HEK293 (cell line): ENCODE data around the gene PYGO1.

Experiments used
- CTCF ChIA-PET: fragments of 350-600 bp; formaldehyde crosslinking; extraction: SDS; loops from one replicate; lab custom pipeline; 2021; ENCODE audit warnings: antibody characterized with exemption; lab: Yijun Ruan, JAX
- POLR2A ChIA-PET: fragments of 300-600 bp; formaldehyde crosslinking; extraction: SDS; loops from one replicate; lab custom pipeline; 2020; ENCODE audit warnings: antibody characterized with exemption, inconsistent platforms; lab: Yijun Ruan, JAX
- H3K27ac ChIP-seq: fragments of 200-500 bp; sonication (Bioruptor generic); 2 replicates; pipeline ENCODE4 v1.5.1; 2014; ENCODE audit warnings: low read depth, low read length, control low read depth, inconsistent platforms; ENCODE audit errors: extremely low read depth
- H3K36me3 ChIP-seq, 2 experiments: fragments of 200-500 bp in 1 of 2; sonication (Bioruptor generic) in 1 of 2; 1 replicate in 1 of 2; 2 replicates in 1 of 2; pipeline ENCODE4 v1.5.1; 2014 to 2017; ENCODE audit warnings: inconsistent platforms in 2 of 2, low read length in 2 of 2; ENCODE audit not compliant: control insufficient read depth in 2 of 2, insufficient read depth in 1 of 2
- H3K4me1 ChIP-seq: fragments of 200-500 bp; sonication (Bioruptor generic); 2 replicates; pipeline ENCODE4 v1.5.1; 2014; ENCODE audit warnings: mild to moderate bottlenecking, low read length, inconsistent platforms; ENCODE audit not compliant: control insufficient read depth, insufficient read depth
- H3K4me3 ChIP-seq: 2 replicates; pipeline ENCODE4 v1.5.1; 2011; ENCODE audit warnings: low read depth, mild to moderate bottlenecking, control low read depth, low read length, moderate library complexity
- H3K9me3 ChIP-seq: fragments of 200-500 bp; sonication (Bioruptor generic); 2 replicates; pipeline ENCODE4 v1.5.1; 2014; ENCODE audit warnings: low read depth, low read length, inconsistent platforms; ENCODE audit not compliant: control insufficient read depth, insufficient read depth
- GLIS1 ChIP-seq: fragments of 450-650 bp; formaldehyde crosslinking; IDR thresholded peaks from 2 replicates; pipeline ENCODE4 v1.5.1; 2016; ENCODE audit warnings: missing biosample characterization, missing genetic modification characterization
- MYNN ChIP-seq: fragments of 450-650 bp; formaldehyde crosslinking; IDR thresholded peaks from 2 replicates; pipeline ENCODE4 v1.5.1; 2016; ENCODE audit warnings: missing biosample characterization, missing genetic modification characterization, borderline replicate concordance
- PATZ1 ChIP-seq: fragments of 450-650 bp; formaldehyde crosslinking; IDR thresholded peaks from 2 replicates; pipeline ENCODE4 v1.5.1; 2016; ENCODE audit warnings: missing biosample characterization, missing genetic modification characterization
- PRDM10 ChIP-seq: fragments of 450-650 bp; formaldehyde crosslinking; IDR thresholded peaks from 2 replicates; pipeline ENCODE4 v1.5.1; 2016; ENCODE audit warnings: missing biosample characterization, missing genetic modification characterization
- SP3 ChIP-seq: fragments of 450-650 bp; formaldehyde crosslinking; IDR thresholded peaks from 2 replicates; pipeline ENCODE4 v1.5.1; 2016; ENCODE audit warnings: missing biosample characterization, missing genetic modification characterization
- SP7 ChIP-seq: fragments of 450-650 bp; formaldehyde crosslinking; IDR thresholded peaks from 2 replicates; pipeline ENCODE4 v1.5.1; 2016; ENCODE audit warnings: missing biosample characterization, missing genetic modification characterization
- ZNF121 ChIP-seq: fragments of 450-650 bp; formaldehyde crosslinking; IDR thresholded peaks from 2 replicates; pipeline ENCODE4 v1.5.1; 2016; ENCODE audit warnings: missing biosample characterization, missing genetic modification characterization
- ZNF140 ChIP-seq: fragments of 450-650 bp; formaldehyde crosslinking; IDR thresholded peaks from 2 replicates; pipeline ENCODE4 v1.5.1; 2016; ENCODE audit warnings: missing biosample characterization, missing genetic modification characterization
- ZNF146 ChIP-seq: fragments of 450-650 bp; formaldehyde crosslinking; IDR thresholded peaks from 2 replicates; pipeline ENCODE4 v1.5.1; 2016; ENCODE audit warnings: missing biosample characterization, missing genetic modification characterization
- ZNF169 ChIP-seq: fragments of 450-650 bp; formaldehyde crosslinking; IDR thresholded peaks from 2 replicates; pipeline ENCODE4 v1.5.1; 2016; ENCODE audit warnings: missing biosample characterization, missing genetic modification characterization
- ZNF175 ChIP-seq: fragments of 450-650 bp; formaldehyde crosslinking; IDR thresholded peaks from 2 replicates; pipeline ENCODE4 v1.5.1; 2016; ENCODE audit warnings: missing biosample characterization, missing genetic modification characterization
- ZNF248 ChIP-seq: fragments of 450-650 bp; formaldehyde crosslinking; IDR thresholded peaks from 2 replicates; pipeline ENCODE4 v1.5.1; 2017; ENCODE audit warnings: missing biosample characterization, missing genetic modification characterization
- ZNF335 ChIP-seq: fragments of 450-650 bp; formaldehyde crosslinking; conservative IDR thresholded peaks from 2 replicates; pipeline ENCODE4 v1.5.1; 2016; ENCODE audit warnings: missing biosample characterization, missing genetic modification characterization
- ZNF423 ChIP-seq: fragments of 450-650 bp; formaldehyde crosslinking; IDR thresholded peaks from 2 replicates; pipeline ENCODE4 v1.5.1; 2016; ENCODE audit warnings: missing biosample characterization, missing genetic modification characterization
- ZNF449 ChIP-seq: fragments of 450-650 bp; formaldehyde crosslinking; IDR thresholded peaks from 2 replicates; pipeline ENCODE4 v1.5.1; 2017; ENCODE audit warnings: missing biosample characterization, mild to moderate bottlenecking, missing genetic modification characterization, moderate library complexity
- ZNF48 ChIP-seq: fragments of 450-650 bp; formaldehyde crosslinking; IDR thresholded peaks from 2 replicates; pipeline ENCODE4 v1.5.1; 2016; ENCODE audit warnings: missing biosample characterization, missing genetic modification characterization
- ZNF560 ChIP-seq: fragments of 450-650 bp; formaldehyde crosslinking; IDR thresholded peaks from 2 replicates; pipeline ENCODE4 v1.5.1; 2017; ENCODE audit warnings: missing biosample characterization, missing genetic modification characterization, borderline replicate concordance
- ZNF654 ChIP-seq: fragments of 450-650 bp; formaldehyde crosslinking; IDR thresholded peaks from 2 replicates; pipeline ENCODE4 v1.5.1; 2016; ENCODE audit warnings: low read depth, missing biosample characterization, missing genetic modification characterization
- ZNF785 ChIP-seq: fragments of 450-650 bp; formaldehyde crosslinking; IDR thresholded peaks from 2 replicates; pipeline ENCODE4 v1.5.1; 2016; ENCODE audit warnings: missing biosample characterization, missing genetic modification characterization
- ZNF792 ChIP-seq: fragments of 450-650 bp; formaldehyde crosslinking; IDR thresholded peaks from 2 replicates; pipeline ENCODE4 v1.5.1; 2016; ENCODE audit warnings: missing biosample characterization, missing genetic modification characterization

PYGO1 gene

GRCh38 chr15:55615445-55615844, 27.3 kb upstream of the PYGO1 start:
- Histone ChIP-seq H3K9me3 (no peaks in the 10 kb centered on the region), H3K27ac (no peak overlapping the region), H3K36me3 (no peaks in the 10 kb centered on the region), H3K4me1 (peaks cover 2% of the 10 kb centered on the region; the same call in 1 of the 2 replicates), H3K4me3 (no peak overlapping the region)
- TF ChIP-seq PATZ1 (tag by site-specific recombination) (no peak), SP7 (tag by site-specific recombination) (no peak), GLIS1 (tag by site-specific recombination) (no peak)
- ChIA-PET POLR2A (no interaction called here), CTCF (no interaction called here)

- POLR2A ChIA-PET = interaction anchor here (0.7 kb wide), 1 partner anchor 11 kb away, joined by 6 read pairs; no protein-coding TSS in a partner anchor
- Histone ChIP-seq H3K4me1 (peaks cover 2% of the 10 kb centered on the region; the same call in 1 of the 2 replicates), H3K4me3 (no peak overlapping the region), H3K36me3 (no peaks in the 10 kb centered on the region), H3K9me3 (no peaks in the 10 kb centered on the region), H3K27ac (no peak overlapping the region)
- CTCF ChIA-PET = interaction anchor here (0.6 kb wide), 1 partner anchor 13 kb away, joined by 5 read pairs; no protein-coding TSS in a partner anchor
- TF ChIP-seq ZNF146 (tag by site-specific recombination) (no peak), ZNF423 (tag by site-specific recombination) (no peak), ZNF785 (tag by site-specific recombination) (no peak), PRDM10 (no peak), ZNF175 (tag by site-specific recombination) (no peak), ZNF449 (tag by site-specific recombination) (no peak), ZNF169 (no peak), ZNF140 (tag by site-specific recombination) (no peak), ZNF248 (no peak), ZNF560 (no peak), ZNF48 (tag by site-specific recombination) (no peak), ZNF654 (no peak), ZNF335 (tag by site-specific recombination) (no peak), SP3 (tag by site-specific recombination) (no peak), ZNF121 (tag by site-specific recombination) (no peak), MYNN (tag by site-specific recombination) (no peak), PATZ1 (tag by site-specific recombination) (no peak), ZNF792 (tag by site-specific recombination) (no peak)
These were observed 25.6 kb upstream of the PYGO1 start for GRCh38 chr15:55613727-55614126.
